Neural cell (in vitro differentiated cells): Measurements from ENCODE around the gene RIC3. TPM values are rescaled to one million over a fixed set of nuclear protein-coding genes. Genes with fewer than 3 reads are reported as not detected.

Experiments
- H2AFZ ChIP-seq: fragments of 200-600, 300-800 bp; sonication (generic), shearing (Covaris generic); 2 replicates; pipeline ENCODE4 v1.6.0; 2014; ENCODE audit warnings: low read depth, mild to moderate bottlenecking, antibody characterized with exemption, low read length, moderate library complexity
- H3F3A ChIP-seq: fragments of 200-600 bp; shearing (Covaris generic); 2 replicates; pipeline ENCODE4 v1.6.1; 2016; ENCODE audit warnings: mild to moderate bottlenecking, moderate library complexity, mixed read lengths, antibody characterized with exemption, low read length; ENCODE audit not compliant: insufficient read depth, poor library complexity, severe bottlenecking
- H3K27ac ChIP-seq: fragments of 200-600, 300-800 bp; sonication (generic), shearing (Covaris generic); 2 replicates; pipeline ENCODE4 v1.5.1; 2014; ENCODE audit warnings: mild to moderate bottlenecking, low read length, moderate library complexity
- H3K27me3 ChIP-seq: fragments of 300-800, 200-600 bp; sonication (generic), shearing (Covaris generic); 2 replicates; pipeline ENCODE4 v1.6.0; 2014; ENCODE audit warnings: mild to moderate bottlenecking, low read depth, low read length, moderate library complexity; ENCODE audit not compliant: insufficient read depth
- H3K36me3 ChIP-seq: fragments of 300-800, 200-600 bp; sonication (generic), shearing (Covaris generic); 2 replicates; pipeline ENCODE4 v1.5.1; 2014; ENCODE audit warnings: mild to moderate bottlenecking, antibody characterized with exemption, low read length, moderate library complexity; ENCODE audit not compliant: insufficient read depth
- H3K4me2 ChIP-seq: fragments of 300-800, 200-600 bp; sonication (generic), shearing (Covaris generic); 2 replicates; pipeline ENCODE4 v1.6.0; 2014; ENCODE audit warnings: mild to moderate bottlenecking, low read length
- H3K4me3 ChIP-seq: fragments of 300-800, 200-600 bp; sonication (generic), shearing (Covaris generic); 2 replicates; pipeline ENCODE4 v1.5.1; 2014; ENCODE audit warnings: mild to moderate bottlenecking, low read length, moderate library complexity
- H3K79me2 ChIP-seq: fragments of 200-600 bp; shearing (Covaris generic); replicated peaks from 2 replicates; pipeline ENCODE4 v1.6.0; 2014; ENCODE audit warnings: mild to moderate bottlenecking, low read length, moderate library complexity; ENCODE audit not compliant: insufficient read depth
- H3K9ac ChIP-seq: fragments of 300-800, 200-600 bp; sonication (generic), shearing (Covaris generic); 2 replicates; pipeline ENCODE4 v1.6.1; 2016; ENCODE audit warnings: mild to moderate bottlenecking, low read length, mixed read lengths
- H3K9me2 ChIP-seq: fragments of 200-600 bp; shearing (Covaris generic); 2 replicates; pipeline ENCODE4 v1.6.1; 2016; ENCODE audit warnings: mild to moderate bottlenecking, low read length, mixed read lengths; ENCODE audit not compliant: insufficient read depth
- H3K9me3 ChIP-seq: fragments of 200-600, 300-800 bp; sonication (generic), shearing (Covaris generic); 2 replicates; pipeline ENCODE4 v1.6.1; 2016; ENCODE audit warnings: mild to moderate bottlenecking, mixed run types, low read length, moderate library complexity, mixed read lengths
- H4K20me1 ChIP-seq: fragments of 200-600 bp; shearing (Covaris generic); 2 replicates; pipeline ENCODE4 v1.6.1; 2016; ENCODE audit warnings: mild to moderate bottlenecking, mixed run types; ENCODE audit not compliant: insufficient read depth
- EP300 ChIP-seq: fragments of 450-650 bp; conservative IDR thresholded peaks from 2 replicates; pipeline ENCODE4 v1.6.1; 2014; ENCODE audit warnings: antibody characterized with exemption, mild to moderate bottlenecking, moderate library complexity; ENCODE audit not compliant: poor library complexity, severe bottlenecking
- EZH2 ChIP-seq: fragments of 200-600, 300-800 bp; shearing (Covaris generic), sonication (generic); IDR thresholded peaks from 2 replicates; pipeline ENCODE4 v1.6.1; 2014; ENCODE audit warnings: antibody characterized with exemption, low read length, borderline replicate concordance, mild to moderate bottlenecking; ENCODE audit not compliant: insufficient read depth, poor library complexity, severe bottlenecking
- MXI1 ChIP-seq: fragments of 450-650 bp; conservative IDR thresholded peaks from 2 replicates; pipeline ENCODE4 v1.6.1; 2014; ENCODE audit warnings: antibody characterized with exemption, mild to moderate bottlenecking; ENCODE audit not compliant: poor library complexity, severe bottlenecking
- POLR2AphosphoS5 ChIP-seq: IDR thresholded peaks from 2 replicates; pipeline ENCODE4 v1.6.1; 2012
- RAD21 ChIP-seq: fragments of 450-650 bp; conservative IDR thresholded peaks from 2 replicates; pipeline ENCODE4 v1.6.1; 2014; ENCODE audit warnings: antibody characterized with exemption, mild to moderate bottlenecking, moderate library complexity
- REST ChIP-seq: IDR thresholded peaks from 2 replicates; pipeline ENCODE4 v1.6.1; 2012; ENCODE audit warnings: borderline replicate concordance
- SMC3 ChIP-seq: fragments of 450-650 bp; conservative IDR thresholded peaks from 2 replicates; pipeline ENCODE4 v1.6.1; 2014; ENCODE audit warnings: antibody characterized with exemption, mild to moderate bottlenecking, moderate library complexity; ENCODE audit not compliant: poor library complexity
- TAF1 ChIP-seq: IDR thresholded peaks from 2 replicates; pipeline ENCODE4 v1.6.1; 2012; ENCODE audit warnings: low read depth
- polyA plus RNA-seq: library from polyadenylated mRNA; depleted of rRNA; stranded (reverse); fragments of >200 nt; gene quantifications from 2 replicates; pipeline ENCODE4 v1.2.3, GENCODE V29; 2014
- TF ChIP-seq, protein P1 (sequence below): fragments of 450-650 bp; IDR thresholded peaks from 2 replicates; pipeline ENCODE4 v1.5.1; 2014; ENCODE audit warnings: antibody characterized with exemption, mild to moderate bottlenecking, moderate library complexity; ENCODE audit not compliant: poor library complexity, severe bottlenecking

Gene RIC3
- polyA plus RNA-seq, 1 donor from 2014 or later: 94.5 TPM

DNA sequence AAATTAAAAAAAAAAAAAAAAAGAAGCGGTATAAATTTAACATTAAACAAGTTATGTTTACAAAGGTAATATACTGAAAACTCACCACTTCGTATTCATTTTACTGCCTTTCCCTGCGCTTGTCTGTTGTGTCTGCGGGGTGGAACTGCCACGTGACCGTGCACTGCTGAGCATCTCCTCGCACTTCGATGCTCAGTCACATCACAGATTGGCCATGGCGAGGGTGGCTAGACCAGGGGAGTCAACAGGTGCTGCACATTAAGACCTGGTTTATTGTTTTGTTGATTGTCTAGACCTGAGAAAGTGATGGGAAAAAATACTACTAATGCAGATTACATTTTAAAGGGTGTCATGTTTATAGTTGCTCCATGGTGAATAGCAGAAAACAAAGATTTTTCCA, 110.6 kb downstream of the RIC3 start:
- Histone ChIP-seq H3K4me3 (no peak overlapping the region), H3K27ac (no peak overlapping the region)

DNA sequence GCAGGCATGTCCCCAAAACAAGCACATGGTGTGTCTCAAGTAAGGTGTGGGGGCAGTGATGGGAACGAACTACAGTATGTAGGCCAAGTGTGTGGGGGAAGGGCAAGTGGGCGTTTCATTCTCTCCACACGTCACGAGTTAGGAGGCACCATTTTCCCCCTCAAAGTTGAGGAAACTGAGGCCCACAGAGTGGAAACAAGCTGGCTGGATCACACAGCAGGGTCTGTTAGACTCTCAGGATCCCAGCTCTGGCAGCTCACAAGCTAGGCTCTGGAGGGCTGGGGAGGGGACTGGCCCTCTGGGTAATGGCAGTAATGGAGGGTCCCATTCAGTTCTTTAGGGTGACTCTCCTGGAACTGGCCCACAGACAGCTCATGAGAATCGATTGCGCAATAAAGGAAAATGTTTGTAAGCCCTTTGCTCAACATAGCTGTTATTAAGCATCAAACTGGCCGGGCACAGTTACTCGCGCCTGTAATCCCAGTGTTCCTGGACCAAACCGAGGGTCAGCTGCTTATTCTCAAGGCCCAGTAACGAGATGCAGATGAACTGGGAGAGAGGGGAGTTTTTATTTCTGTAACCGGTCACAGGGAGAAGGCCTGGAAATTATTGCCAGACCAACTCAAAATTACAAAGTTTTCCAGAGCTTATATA, 111.9 kb downstream of the RIC3 start:
- Histone ChIP-seq H3K79me2 (no peaks in the 10 kb centered on the region), H3F3A (no peaks in the 10 kb centered on the region), H3K4me3 (no peak overlapping the region), H3K9me3 (no peaks in the 10 kb centered on the region), H3K4me2 (no peak overlapping the region), H3K27ac (no peak overlapping the region), H3K27me3 (no peaks in the 10 kb centered on the region), H3K9ac (no peak overlapping the region), H3K9me2 (no peaks in the 10 kb centered on the region), H4K20me1 (no peaks in the 10 kb centered on the region), H3K36me3 (no peaks in the 10 kb centered on the region), H2AFZ (no peak overlapping the region)
- TF ChIP-seq RAD21: no peak
- no peak for TF ChIP-seq EP300
- TF ChIP-seq REST: no peak
- no peak for TF ChIP-seq SMC3
- TF ChIP-seq EZH2: no peak
- TF ChIP-seq MXI1: no peak

More for the DNA sequence above, 110.6 kb downstream of the RIC3 start:
- Histone ChIP-seq H3K4me2 (no peak overlapping the region), H4K20me1 (no peaks in the 10 kb centered on the region), H3K27me3 (no peaks in the 10 kb centered on the region), H3K9ac (no peak overlapping the region), H3K36me3 (no peaks in the 10 kb centered on the region), H2AFZ (no peak overlapping the region), H3F3A (no peaks in the 10 kb centered on the region), H3K9me2 (no peaks in the 10 kb centered on the region), H3K9me3 (no peaks in the 10 kb centered on the region), H3K79me2 (no peaks in the 10 kb centered on the region)
- TF ChIP-seq MXI1 (no peak), POLR2AphosphoS5 (no peak), REST (no peak), TAF1 (no peak), EP300 (no peak), RAD21 (no peak), EZH2 (no peak), SMC3 (no peak)
- TF ChIP-seq, protein P1, sequence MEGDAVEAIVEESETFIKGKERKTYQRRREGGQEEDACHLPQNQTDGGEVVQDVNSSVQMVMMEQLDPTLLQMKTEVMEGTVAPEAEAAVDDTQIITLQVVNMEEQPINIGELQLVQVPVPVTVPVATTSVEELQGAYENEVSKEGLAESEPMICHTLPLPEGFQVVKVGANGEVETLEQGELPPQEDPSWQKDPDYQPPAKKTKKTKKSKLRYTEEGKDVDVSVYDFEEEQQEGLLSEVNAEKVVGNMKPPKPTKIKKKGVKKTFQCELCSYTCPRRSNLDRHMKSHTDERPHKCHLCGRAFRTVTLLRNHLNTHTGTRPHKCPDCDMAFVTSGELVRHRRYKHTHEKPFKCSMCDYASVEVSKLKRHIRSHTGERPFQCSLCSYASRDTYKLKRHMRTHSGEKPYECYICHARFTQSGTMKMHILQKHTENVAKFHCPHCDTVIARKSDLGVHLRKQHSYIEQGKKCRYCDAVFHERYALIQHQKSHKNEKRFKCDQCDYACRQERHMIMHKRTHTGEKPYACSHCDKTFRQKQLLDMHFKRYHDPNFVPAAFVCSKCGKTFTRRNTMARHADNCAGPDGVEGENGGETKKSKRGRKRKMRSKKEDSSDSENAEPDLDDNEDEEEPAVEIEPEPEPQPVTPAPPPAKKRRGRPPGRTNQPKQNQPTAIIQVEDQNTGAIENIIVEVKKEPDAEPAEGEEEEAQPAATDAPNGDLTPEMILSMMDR: no peak
